ENCODE measurements around the gene TMEM121. TPM values are rescaled to one million over a fixed set of nuclear protein-coding genes. Genes with fewer than 3 reads are reported as not detected.

TMEM121 gene
- polyA plus RNA-seq = 1 to 10 TPM; 1.8 to 2.6 (median 1.8) TPM

GRCh38 chr14:105525861-105526775, at the start of gene TMEM121:
Gene TMEM121, plus strand, starts transcription at chr14:105526583. Its CDS starts 2,252 bp downstream, at chr14:105528835.
- H3K27ac ChIP-seq (ENCODE audit: low read depth, low read length) = no peak within 1 kb of the TSS
- 1 to 2% (median 2%) methylated on average over 23 to 82 of the region's 88 CpGs for whole genome bisulfite sequencing, 3 donors

DNA sequence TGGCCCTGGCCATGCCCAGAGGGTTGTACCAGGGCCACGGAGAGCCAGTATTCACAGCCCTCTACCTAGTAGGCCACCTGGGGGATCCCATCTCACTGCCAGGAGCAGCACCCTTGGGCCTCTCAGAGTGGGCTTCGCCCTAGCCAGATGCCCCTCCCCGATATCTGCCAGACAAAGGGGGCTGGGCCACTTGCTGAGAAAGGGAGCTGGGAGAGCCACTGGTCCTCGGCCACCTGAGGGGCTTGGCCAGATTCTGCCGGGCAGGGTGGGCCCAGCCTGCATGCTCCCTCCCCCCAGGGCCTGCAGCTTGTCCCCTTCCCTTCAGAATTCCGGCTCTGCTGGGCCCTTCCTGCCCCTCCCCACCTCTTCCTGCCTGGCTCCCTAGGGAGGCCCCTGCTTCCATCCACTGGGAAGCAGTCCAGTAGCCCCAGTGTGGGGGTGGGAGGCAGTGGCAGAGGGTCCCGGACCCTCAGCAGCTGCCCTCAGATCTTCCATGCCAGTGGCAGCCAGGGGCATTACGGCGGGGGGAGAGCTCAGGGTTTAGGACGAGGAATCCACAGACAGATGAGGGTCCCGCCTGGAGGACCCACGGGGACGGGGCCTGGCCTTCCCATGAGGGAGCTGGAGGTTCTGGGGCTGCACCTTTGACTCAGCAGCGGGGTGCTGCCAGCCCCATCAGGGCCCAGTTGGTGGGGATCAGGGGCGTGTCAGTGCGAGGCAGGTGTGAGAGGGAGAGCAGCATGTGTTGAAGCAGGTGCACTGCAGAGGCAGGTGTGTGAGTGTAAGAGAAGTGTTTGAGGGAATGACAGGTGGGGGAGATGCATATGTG, 49.3 kb upstream of the TMEM121 start:
- peak overlapping the region; percentile 13 for H3K27ac ChIP-seq (ENCODE audit: low read depth, low read length)
- 40 to 52% (median 52%) methylated on average over 15 to 16 of the region's 16 CpGs for WGBS, 3 donors

DNA sequence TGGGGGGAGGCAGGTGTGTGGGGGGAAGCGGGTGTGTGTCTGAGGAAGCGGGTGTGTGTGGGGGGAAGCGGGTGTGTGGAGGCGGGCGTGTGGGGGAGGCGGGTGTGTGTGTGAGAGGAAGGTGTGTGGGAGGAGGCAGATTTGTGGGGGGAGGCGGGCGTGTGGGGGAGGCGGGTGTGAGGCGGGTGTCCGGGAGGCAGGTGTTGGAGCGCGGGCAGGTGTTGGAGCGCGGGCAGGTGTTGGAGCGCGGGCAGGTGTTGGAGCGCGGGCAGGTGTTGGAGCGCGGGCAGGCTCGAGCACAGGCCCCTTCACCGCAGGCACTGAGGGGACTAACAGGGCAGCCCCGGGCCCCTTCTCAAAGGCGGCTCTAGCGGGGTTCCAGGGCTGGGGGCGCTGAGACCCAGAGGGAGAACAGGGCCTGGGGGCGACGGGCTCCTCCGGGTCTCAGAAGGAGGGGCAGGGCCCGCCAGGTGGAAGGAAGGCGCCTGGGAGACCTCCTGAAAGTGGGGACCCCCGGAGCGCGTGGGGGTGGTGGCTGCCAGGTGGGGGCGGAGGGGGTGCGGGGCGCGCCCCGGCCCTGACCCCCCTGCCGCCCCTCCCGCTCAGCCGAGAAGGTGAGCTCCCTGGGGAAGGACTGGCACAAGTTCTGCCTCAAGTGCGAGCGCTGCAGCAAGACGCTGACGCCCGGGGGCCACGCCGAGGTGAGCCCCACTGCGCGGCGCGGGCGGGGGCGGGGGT, 48.6 kb upstream of the TMEM121 start:
- no peak overlapping the region for H3K27ac ChIP-seq (ENCODE audit: low read depth, low read length)
- WGBS, 3 donors = 31 to 53% (median 36%) methylated on average over 34 to 53 of the region's 56 CpGs

- WGBS, 3 donors = 43 to 71% (median 62%) methylated on average over 48 to 81 of the region's 81 CpGs
- H3K27ac ChIP-seq (ENCODE audit: low read depth, low read length) = no peak overlapping the region
Observed at GRCh38 chr14:105478398-105479251, 47.8 kb upstream of the TMEM121 start.

DNA sequence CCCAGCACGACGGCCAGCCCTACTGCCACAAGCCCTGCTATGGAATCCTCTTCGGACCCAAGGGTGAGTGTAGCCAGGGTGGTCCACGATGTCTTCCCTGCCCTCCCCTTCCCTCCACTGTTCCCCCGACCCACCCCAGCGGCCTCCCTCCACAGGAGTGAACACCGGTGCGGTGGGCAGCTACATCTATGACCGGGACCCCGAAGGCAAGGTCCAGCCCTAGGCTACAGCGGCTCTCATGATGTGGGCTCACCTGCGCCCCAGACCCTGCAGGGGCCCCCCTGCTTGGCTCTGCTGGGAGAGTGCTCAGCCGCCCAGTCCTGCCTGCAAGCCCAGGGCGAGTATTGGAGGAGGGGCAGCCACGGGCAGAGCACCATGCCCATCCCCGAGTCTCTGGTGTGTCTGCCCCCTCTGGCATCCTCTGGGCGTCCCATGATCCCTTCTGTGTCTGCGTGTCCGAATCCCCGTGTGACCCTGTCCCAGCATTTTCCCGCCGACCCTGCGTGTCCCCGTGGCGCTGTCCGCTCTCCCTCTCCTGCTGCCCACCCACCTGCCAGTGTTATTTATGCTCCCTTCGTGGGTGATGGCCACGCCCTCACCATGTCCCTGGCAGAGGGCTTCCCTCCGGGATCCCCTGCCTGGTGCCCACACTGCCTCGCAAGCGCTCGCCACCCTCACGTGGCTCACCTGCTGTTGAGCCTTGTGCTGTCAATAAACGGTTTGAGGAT, 46.8 kb upstream of the TMEM121 start:
- H3K27ac ChIP-seq (ENCODE audit: low read depth, low read length) = no peak overlapping the region
- 60 to 66% (median 63%) methylated on average over 33 to 34 of the region's 34 CpGs for WGBS, 3 donors

GRCh38 chr14:105480199-105480746, 46.1 kb upstream of the TMEM121 start:
- WGBS, 3 donors = 56 to 60% (median 59%) methylated on average over 15 of the region's 15 CpGs
- no peak overlapping the region for H3K27ac ChIP-seq (ENCODE audit: low read depth, low read length)

- peak overlapping the region; percentile 92 for H3K27ac ChIP-seq (ENCODE audit: low read depth, low read length)
- 0 to 1% (median 1%) methylated on average over 34 to 35 of the region's 35 CpGs for WGBS, 3 donors
Observed at GRCh38 chr14:105480807-105481801, 45.3 kb upstream of the TMEM121 start.

DNA sequence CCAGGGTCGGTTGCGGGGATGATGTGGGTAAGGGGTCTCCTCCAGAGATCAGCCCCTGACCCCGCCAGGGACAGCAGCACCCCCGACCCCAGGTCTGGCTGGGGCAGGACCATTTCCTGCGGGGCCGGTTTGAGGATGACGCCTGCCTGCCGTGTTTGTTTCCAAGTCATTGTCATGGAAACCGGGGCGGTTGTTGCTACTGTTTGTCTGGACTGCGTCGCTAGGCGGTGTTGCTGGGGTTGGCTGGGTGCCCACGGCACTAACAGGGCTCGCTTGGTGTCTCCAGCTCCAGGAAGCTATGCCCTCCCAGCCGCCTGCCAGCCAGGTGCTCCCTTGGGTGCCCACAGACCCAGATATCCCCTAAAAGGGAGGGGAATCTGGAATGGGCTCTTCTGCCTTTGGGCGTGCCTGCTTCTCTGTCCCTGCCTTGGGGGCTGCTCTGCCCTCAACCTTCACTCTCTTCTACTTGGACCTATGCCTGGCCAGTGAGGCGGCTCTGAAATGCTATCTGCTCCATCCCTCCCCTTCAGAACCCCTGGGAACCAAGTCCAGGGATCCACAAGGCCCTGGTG, 44.4 kb upstream of the TMEM121 start:
- H3K27ac ChIP-seq (ENCODE audit: low read depth, low read length) = peak overlapping the region; percentile 92
- WGBS, 3 donors = 1 to 4% (median 3%) methylated on average over 17 to 18 of the region's 18 CpGs

- WGBS, 3 donors = 60 to 80% (median 68%) methylated on average over 17 to 18 of the region's 18 CpGs
- H3K27ac ChIP-seq (ENCODE audit: low read depth, low read length) = peak overlapping the region; percentile 77
Observed at GRCh38 chr14:105482486-105483110, 43.8 kb upstream of the TMEM121 start.

DNA sequence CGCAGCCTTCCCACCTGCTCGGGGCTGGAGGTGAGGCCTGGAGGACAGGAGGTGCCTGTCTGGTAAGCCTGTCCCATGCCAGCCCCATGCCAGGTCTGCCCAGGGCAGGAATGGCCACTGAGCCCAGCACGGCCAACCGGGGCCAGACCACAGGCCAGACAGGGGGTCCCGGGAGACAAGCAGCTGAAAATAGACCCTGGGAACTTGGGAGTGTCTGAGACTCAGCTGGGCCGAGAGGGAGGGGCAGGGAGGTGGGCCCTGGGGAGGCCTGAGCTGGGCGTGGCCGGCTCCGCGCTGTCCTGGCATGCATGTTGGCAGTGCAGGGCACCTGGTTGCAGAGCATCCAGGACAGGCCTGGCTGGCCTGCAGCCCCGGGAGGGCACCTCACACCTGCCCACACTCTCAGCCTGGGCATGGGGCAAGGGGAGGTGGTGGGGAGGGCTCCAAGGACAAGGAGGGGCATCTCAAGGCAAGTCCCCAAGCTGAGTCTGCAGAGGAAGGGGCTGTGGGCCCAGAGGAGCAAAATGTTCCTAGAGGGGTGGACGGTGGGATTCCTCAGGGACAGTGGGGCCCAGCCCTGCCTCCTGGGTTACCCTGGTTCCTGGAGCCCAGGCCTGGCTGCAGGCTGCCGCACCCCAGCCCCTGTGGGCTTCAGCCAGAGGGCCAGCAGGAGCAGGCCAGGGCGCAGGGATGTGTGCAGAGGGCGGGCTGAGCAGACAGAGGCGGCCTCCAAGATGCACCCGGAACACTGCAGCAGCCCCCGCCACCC, 42.9 kb upstream of the TMEM121 start:
- 66 to 70% (median 66%) methylated on average over 18 of the region's 18 CpGs for WGBS, 3 donors
- peak overlapping the region; percentile 77 for H3K27ac ChIP-seq (ENCODE audit: low read depth, low read length)

DNA sequence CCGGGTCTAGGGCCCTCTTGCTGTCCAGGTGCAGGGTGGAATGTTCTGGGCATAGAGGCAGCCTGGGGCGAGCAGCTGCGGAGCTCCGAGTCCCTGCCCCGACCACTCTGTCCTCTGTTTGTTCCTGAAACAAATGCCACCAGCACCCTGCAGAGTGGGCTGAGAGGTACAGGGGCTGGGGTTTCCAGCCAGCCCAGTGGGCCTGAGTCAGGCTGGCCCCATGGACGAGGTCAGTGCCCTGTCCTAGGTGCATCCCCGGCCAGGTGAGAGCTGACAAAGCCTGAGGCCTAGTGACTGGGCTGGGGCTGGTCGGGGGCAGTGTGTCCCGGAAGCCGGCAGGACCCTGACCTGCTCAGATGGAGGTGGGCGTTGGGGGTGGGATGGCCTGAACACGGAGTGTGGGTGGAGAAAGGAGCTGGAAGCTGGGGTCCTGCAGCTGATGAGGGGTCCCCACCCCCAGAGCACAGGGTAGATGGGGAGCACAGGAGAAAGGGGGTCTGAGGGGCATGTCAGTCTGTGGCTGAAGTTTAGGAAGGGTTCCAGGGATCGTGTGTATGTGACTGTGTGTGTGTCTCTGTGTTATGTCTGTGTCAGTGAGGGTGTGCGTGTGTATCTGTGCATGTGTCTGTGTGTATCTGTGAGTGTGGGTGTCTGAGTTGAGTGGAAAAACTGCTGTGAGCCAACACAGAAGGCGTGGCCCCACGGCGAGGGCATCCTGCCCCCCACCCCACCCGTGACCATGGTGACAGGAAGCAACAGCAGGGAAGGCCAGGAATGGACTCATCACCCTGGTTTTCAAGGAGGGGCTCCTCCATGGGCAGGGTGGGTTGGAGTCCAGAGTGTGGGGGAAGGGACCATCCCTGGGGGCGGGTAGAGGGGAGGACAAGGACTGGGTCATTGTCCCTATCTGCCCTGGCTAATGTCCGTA, 42.0 kb upstream of the TMEM121 start:
- WGBS, 3 donors = 60 to 76% (median 66%) methylated on average over 20 of the region's 20 CpGs
- no peak overlapping the region for H3K27ac ChIP-seq (ENCODE audit: low read depth, low read length)

GRCh38 chr14:105484997-105485393, 41.4 kb upstream of the TMEM121 start:
- 80 to 90% (median 86%) methylated on average over 16 of the region's 16 CpGs for WGBS, 3 donors

GRCh38 chr14:105485739-105486162, 40.6 kb upstream of the TMEM121 start:
- WGBS, 3 donors = 19 to 50% (median 41%) methylated on average over 10 to 12 of the region's 12 CpGs
- no peak overlapping the region for H3K27ac ChIP-seq (ENCODE audit: low read depth, low read length)

More at GRCh38 chr14:105484997-105485393, 41.4 kb upstream of the TMEM121 start:
- no peak overlapping the region for H3K27ac ChIP-seq (ENCODE audit: low read depth, low read length)
